ENCODE results near the gene FHIP1B.
A peak's percentile ranks its signal among the peaks of the same experiment; 100 is the strongest.
"Not testable (repeated sequence)": the region's sequence is repeated elsewhere in the genome, so short reads cannot be mapped to it uniquely, and the experiment has no call there.

Gene FHIP1B

GRCh38 chr11:6234387-6235107 is at the start of gene FHIP1B:
Gene FHIP1B, minus strand, starts transcription at chr11:6234636. Its CDS starts 10,120 bp downstream, at chr11:6224516.
- DNase-seq (ENCODE audit: low read depth): peak; percentile 99

DNA sequence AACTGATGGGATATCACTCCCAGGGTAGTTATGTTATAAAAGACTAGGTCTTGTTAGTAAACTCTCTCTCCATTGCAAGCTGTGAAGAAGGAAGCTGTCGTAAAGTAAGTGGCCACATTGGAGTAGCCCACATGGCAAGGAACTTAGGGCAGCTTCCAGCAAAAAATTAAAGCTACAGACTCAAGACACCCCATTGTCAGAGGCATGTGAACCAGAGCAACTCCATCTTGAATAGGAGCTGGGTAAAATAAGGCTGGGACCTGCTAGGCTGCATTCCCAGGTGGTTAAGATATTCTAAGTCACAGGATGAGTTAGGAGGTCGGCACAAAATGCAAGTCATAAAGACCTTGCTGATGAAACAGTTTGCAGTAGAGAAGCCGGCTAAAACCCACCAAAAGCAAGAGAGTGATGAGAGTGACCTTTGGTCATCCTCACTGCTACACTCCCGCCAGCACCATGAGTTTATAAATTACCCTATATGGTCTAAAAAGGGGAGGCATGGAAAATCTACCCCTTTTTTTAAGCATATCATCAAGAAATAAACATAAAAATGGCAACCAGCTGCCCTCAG is 49.1 kb upstream of the FHIP1B start:
- no peak for DNase-seq (ENCODE audit: low read depth)

- DNase-seq (ENCODE audit: low read depth): not testable (repeated sequence)
Measured at GRCh38 chr11:6280809-6281208, 46.4 kb upstream of the FHIP1B start.

- no peak for DNase-seq (ENCODE audit: low read depth)
Measured at GRCh38 chr11:6273188-6273587, 38.8 kb upstream of the FHIP1B start.

GRCh38 chr11:6271598-6271997 is 37.2 kb upstream of the FHIP1B start:
- DNase-seq (ENCODE audit: low read depth): no peak

- no peak for DNase-seq (ENCODE audit: low read depth)
Measured at GRCh38 chr11:6270584-6271246, 36.3 kb upstream of the FHIP1B start.

DNA sequence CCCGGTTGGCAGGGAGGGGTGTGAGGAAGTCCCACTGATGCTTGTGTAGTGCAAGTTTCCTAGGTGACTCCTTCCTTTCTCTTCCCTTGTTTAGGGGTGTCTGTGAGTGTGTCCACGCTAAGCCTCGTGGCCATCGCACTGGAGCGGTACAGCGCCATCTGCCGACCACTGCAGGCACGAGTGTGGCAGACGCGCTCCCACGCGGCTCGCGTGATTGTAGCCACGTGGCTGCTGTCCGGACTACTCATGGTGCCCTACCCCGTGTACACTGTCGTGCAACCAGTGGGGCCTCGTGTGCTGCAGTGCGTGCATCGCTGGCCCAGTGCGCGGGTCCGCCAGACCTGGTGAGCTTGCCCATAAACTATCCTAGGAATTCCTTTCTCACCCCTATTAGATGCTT is 35.6 kb upstream of the FHIP1B start:
- DNase-seq (ENCODE audit: low read depth): no peak

GRCh38 chr11:6268820-6269219 is 34.4 kb upstream of the FHIP1B start:
- no peak for DNase-seq (ENCODE audit: low read depth)

DNA sequence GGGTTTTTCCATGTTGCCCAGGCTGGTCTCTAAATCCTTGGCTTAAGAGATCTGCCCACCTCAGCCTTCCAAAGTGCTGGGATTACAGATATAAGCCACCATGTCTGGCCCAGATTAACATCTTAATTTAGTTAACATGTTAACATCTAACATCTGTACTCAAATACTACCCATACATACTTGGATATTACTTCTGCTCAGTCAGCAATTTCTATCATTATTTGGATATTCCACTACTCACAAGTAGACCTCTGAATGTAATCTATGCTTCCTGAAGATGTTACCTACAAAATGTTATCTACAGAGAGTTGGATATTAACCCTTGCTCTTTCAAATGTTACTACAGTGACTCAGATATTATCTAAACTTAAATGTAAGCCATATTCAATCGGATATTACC is 29.2 kb upstream of the FHIP1B start:
- DNase-seq (ENCODE audit: low read depth): no peak

GRCh38 chr11:6260207-6260726 is 25.8 kb upstream of the FHIP1B start:
- no peak for DNase-seq (ENCODE audit: low read depth)

GRCh38 chr11:6258571-6259081 is 24.2 kb upstream of the FHIP1B start:
- no peak for DNase-seq (ENCODE audit: low read depth)

- no peak for DNase-seq (ENCODE audit: low read depth)
Measured at GRCh38 chr11:6258141-6258540, 23.7 kb upstream of the FHIP1B start.

DNA sequence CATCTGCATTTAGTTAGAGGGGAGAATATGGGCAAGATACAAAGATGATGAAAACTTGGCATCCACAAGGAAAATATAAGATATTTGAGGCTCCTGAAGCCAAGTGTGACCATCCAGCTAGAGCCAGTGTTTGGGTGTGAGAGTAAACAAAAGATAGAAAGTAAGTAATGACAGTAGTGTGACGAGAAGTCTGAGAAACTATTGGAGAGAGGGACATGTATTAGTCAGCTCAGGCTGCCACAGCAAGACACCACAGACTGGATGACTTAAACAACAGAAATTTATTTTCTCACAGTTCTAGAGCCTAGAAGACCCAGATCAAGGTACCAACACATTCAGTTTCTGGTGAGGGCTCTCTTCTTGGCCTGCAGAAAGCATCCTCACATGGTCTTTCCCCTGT is 18.8 kb upstream of the FHIP1B start:
- no peak for DNase-seq (ENCODE audit: low read depth)

DNA sequence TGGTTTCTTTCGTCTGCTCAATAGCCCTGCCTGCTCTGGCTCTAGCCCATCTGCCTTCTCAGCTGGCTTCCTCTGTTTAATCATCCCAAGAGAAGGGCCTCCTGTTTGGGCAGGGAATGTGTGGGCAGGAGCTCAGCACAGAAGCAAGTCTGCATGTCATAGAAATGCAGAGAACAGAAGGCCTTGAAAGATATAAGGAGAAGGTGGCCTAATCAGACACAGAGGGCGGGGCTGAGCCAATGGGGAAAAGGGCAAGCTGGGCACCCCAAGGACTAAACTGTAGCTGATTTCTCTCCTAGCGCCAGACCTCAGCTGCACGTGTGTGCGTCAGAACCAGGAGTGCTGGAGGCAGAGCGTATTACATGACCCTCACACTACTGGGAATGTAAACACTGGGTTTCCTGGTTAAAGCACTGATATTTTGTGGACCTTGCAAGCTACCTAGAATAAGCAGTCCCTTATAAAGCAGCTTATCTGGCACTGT is 17.6 kb upstream of the FHIP1B start:
- DNase-seq (ENCODE audit: low read depth): no peak

- no peak for DNase-seq (ENCODE audit: low read depth)
Measured at GRCh38 chr11:6251120-6251733, 16.8 kb upstream of the FHIP1B start.

DNA sequence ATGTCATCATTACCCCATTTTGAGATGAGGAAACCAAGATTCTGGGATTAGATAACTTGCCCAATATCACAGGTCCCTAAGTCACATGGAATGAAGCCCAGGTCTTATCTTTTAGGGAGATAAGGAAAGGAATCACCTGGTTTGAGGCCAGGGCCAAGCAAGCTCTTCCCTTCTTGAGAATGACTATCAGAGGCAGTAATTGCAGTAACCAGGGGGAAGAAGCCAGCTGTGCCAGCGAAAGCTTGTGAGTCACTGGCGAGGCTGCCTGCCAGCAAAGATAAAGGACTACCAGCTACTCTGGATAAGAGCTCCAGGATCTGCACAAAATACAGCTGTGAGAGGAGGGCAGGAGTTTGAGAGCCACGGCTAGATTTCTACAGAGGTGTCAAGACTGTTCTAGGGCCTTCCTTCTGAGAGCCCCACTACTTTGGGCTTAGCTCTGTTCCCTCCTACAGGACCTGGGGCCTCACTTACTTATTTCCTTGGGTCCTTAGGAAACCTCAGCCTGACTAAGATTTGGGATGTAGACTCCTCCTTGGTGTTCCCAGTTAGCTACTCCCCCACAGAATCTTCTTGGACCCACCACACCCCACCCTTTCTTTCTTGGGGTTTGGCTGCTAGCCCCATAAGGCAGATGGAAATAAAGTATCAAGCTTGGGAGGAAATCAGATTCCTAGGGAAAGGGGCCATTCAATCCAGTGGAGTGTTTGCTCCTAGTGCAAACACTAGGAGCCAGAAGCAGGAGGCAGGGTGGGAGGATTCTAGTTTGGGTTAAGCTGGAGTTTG is 15.5 kb upstream of the FHIP1B start:
- no peak for DNase-seq (ENCODE audit: low read depth)

- not testable (repeated sequence) for DNase-seq (ENCODE audit: low read depth)
Measured at GRCh38 chr11:6248897-6249296, 14.5 kb upstream of the FHIP1B start.

DNA sequence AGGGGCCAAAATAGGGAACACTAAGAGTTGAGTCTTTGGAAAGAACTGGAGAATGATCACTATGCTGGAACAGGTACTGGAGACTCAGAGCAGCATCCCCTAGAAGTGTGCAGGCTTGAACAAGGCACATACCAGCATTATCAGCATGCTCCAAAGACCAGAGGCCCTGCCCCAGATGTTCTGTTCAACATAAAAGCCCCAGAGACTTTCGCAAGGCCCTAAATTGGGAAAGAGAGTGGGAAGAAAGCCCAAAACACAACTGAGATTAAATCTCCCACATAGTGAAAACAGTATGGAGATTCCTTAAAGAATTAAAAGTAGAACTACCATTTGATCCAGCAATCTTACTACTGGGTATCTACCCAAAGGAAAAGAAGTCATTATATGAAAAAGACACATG is 13.8 kb upstream of the FHIP1B start:
- DNase-seq (ENCODE audit: low read depth): no peak

GRCh38 chr11:6245536-6245935 is 11.1 kb upstream of the FHIP1B start:
- no peak for DNase-seq (ENCODE audit: low read depth)

DNA sequence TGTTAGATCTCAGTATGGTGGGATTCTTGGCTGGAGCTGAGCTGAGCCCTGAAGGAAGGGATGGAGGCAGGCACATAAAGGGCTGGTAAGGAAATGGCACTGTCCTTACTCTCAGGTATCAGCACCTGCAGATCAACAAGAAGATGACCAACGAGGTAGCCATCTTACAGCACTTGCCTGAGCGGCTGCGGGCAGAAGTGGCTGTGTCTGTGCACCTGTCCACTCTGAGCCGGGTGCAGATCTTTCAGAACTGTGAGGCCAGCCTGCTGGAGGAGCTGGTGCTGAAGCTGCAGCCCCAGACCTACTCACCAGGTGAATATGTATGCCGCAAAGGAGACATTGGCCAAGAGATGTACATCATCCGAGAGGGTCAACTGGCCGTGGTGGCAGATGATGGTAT is 6.9 kb upstream of the FHIP1B start:
- no peak for DNase-seq (ENCODE audit: low read depth)

DNA sequence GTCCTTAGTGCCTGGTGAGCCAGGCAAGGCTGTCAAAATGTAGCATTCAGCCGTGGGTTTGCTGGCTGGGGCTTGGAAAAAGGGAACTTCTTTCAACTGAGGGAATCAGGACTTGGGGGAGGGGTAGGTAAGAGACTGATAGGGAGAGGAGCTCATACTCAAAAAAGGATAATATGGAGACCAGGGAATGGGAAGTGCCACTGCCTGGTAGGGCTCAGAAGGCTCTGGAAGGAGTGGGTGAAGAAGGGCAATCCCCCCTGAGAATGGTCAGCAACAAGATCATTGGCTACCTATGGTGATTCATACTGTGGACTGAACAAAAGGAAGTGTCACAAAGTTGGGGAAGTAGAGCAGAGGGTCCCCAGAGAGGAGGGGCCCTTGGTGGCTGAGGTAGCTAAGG is 6.3 kb upstream of the FHIP1B start:
- DNase-seq (ENCODE audit: low read depth): no peak

DNA sequence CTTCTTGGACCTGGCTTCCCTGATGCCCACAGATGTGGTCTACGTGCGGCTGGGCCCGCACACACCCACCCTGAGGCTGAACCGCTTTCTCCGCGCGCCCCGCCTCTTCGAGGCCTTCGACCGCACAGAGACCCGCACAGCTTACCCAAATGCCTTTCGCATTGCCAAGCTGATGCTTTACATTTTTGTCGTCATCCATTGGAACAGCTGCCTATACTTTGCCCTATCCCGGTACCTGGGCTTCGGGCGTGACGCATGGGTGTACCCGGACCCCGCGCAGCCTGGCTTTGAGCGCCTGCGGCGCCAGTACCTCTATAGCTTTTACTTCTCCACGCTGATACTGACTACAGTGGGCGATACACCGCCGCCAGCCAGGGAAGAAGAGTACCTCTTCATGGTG is 5.7 kb upstream of the FHIP1B start:
- DNase-seq (ENCODE audit: low read depth): no peak
